Prostate gland (tissue), 2 donors: ENCODE measurements around the gene CLDN7. TPM values are rescaled to one million over a fixed set of nuclear protein-coding genes. Genes with fewer than 3 reads are reported as not detected.

Experiments used
- DNase-seq: peaks from one replicate; pipeline ENCODE4 v3.0.0-alpha.2; 2019; ENCODE audit warnings: low spot score
- H3K27ac ChIP-seq, 2 donors: fragments of 200-600 bp; sonication (generic); 2 replicates each; pipeline ENCODE4 v1.5.1; 2017 to 2019
- H3K27me3 ChIP-seq: fragments of 200-600 bp; sonication (generic); replicated peaks from 2 replicates; pipeline ENCODE4 v1.5.1; 2019; ENCODE audit not compliant: insufficient read depth
- H3K36me3 ChIP-seq, 2 donors: fragments of 200-600 bp; sonication (generic); 1 replicate in 1 of 2; 2 replicates in 1 of 2; pipeline versions ENCODE4 v1.5.1 to v1.8.1; 2017 to 2019
- H3K4me1 ChIP-seq: fragments of 200-600 bp; sonication (generic); replicated peaks from 2 replicates; pipeline ENCODE4 v1.5.1; 2019
- H3K4me3 ChIP-seq, 2 donors: fragments of 200-600 bp; sonication (generic); 2 replicates each; pipeline ENCODE4 v1.5.1; 2017 to 2019
- H3K9me3 ChIP-seq: fragments of 200-600 bp; sonication (generic); 2 replicates; pipeline ENCODE4 v1.5.1; 2017
- POLR2A ChIP-seq: fragments of 450-650 bp; IDR thresholded peaks from one replicate; pipeline ENCODE4 v1.6.1; 2016; ENCODE audit warnings: antibody characterized with exemption, mild to moderate bottlenecking
- POLR2AphosphoS5 ChIP-seq: sonication (generic); formaldehyde crosslinking; IDR thresholded peaks from one replicate; pipeline ENCODE4 v1.6.1; 2017; ENCODE audit warnings: antibody characterized with exemption
- WGBS: methylation state at CpG from one replicate; pipeline ENCODE4 v1.1.5; 2018; 5-methylcytosine and 5-hydroxymethylcytosine counted together
- intact Hi-C: fragments of 100-400 bp; cut with DNase I; formaldehyde crosslinking; loops from one replicate; pipeline ENCODE4 v1.14.2; 2022
- total RNA-seq, 2 donors: library from RNA; depleted of rRNA; stranded (reverse); fragments of >200 nt; gene quantifications; one replicate each; pipeline ENCODE4 v1.1.0, GENCODE V29; 2016
- TF ChIP-seq, protein P1 (sequence below), 4 experiments: fragments of 200-600 bp in 2 of 4; fragments of 450-650 bp in 2 of 4; sonication (generic) in 2 of 4; IDR thresholded peaks; 1 replicate in 3 of 4; 2 replicates in 1 of 4; pipeline ENCODE4 v1.5.1; 2016 to 2019; ENCODE audit warnings: antibody characterized with exemption in 4 of 4, mild to moderate bottlenecking in 2 of 4, moderate library complexity in 2 of 4

CLDN7 gene
- total RNA-seq, 2 donors from 2014 or later, result 42.0 to 45.8 TPM

DNA sequence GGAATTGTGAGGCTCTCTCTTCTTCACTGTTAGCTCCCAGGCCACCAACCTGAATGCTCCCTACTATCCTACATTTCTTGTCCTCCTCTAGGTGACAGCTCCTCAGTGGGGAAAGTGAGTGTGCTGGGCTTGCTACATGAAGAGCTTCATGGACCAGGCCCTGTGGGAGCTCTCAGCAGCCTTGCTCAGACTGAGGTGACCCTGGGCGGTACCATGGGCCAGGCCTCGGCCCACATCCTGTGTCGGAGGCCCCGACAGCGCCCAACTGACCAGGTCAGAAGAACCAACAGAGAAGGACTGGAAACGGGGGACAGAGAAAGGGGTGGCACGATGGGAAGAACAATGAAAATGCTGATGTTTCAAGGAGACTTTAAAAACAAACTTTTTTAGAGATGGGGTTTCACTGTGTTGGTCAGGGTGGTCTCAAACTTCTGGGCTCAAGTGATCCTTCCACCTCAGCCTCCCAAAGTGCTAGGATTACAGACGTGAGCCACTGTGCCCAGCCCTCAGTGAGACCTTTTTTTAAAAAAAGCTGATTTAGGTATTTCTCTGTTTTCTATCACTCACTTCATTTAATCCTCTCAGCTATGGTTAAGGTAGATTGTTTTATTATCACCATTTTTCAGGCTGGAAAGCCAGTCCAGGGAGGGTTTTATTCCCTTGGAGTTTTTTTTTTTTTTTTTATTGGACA, 5.4 kb downstream of the CLDN7 start:
- Histone ChIP-seq H3K4me1 (peaks cover 8% of the 10 kb centered on the region), H3K36me3 (no peaks in the 10 kb centered on the region), H3K27ac (no peak overlapping the region), H3K9me3 (no peaks in the 10 kb centered on the region), H3K4me3 (no peak overlapping the region), H3K27me3 (no peaks in the 10 kb centered on the region)
- intact Hi-C loops, result no loop called here
- WGBS, result 89% methylated on average over 8 of the region's 8 CpGs
- no peak for DNase-seq
- TF ChIP-seq, protein P1, sequence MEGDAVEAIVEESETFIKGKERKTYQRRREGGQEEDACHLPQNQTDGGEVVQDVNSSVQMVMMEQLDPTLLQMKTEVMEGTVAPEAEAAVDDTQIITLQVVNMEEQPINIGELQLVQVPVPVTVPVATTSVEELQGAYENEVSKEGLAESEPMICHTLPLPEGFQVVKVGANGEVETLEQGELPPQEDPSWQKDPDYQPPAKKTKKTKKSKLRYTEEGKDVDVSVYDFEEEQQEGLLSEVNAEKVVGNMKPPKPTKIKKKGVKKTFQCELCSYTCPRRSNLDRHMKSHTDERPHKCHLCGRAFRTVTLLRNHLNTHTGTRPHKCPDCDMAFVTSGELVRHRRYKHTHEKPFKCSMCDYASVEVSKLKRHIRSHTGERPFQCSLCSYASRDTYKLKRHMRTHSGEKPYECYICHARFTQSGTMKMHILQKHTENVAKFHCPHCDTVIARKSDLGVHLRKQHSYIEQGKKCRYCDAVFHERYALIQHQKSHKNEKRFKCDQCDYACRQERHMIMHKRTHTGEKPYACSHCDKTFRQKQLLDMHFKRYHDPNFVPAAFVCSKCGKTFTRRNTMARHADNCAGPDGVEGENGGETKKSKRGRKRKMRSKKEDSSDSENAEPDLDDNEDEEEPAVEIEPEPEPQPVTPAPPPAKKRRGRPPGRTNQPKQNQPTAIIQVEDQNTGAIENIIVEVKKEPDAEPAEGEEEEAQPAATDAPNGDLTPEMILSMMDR (IDR thresholded peaks at IDR 0.05), result no peak
- no peak for TF ChIP-seq POLR2A
- no peak for TF ChIP-seq POLR2AphosphoS5

DNA sequence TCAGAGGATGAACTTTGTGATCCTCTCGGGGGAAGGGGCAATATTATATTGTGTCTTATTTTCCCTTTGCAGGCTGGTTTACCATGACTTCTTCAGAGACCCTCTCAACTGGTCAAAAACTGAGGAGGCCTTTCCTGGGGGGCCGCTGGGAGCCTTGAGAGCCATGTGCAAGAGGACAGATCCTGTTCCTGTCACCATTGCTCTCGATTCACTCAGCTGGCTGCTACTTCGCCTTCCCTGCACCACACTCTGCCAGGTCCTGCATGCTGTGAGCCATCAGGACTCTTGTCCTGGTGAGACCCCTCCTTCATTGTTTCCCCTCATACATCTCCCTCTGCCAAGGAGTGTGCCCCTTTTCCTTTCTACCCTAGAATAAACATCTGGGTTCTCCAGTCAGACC, 7.8 kb downstream of the CLDN7 start:
- Histone ChIP-seq H3K9me3 (no peaks in the 10 kb centered on the region), H3K27ac (peak overlapping the region in 1 of 2 donors; percentile 63), H3K27me3 (no peaks in the 10 kb centered on the region), H3K4me3 (no peak overlapping the region), H3K36me3 (no peaks in the 10 kb centered on the region), H3K4me1 (peaks cover 12% of the 10 kb centered on the region)
- 89% methylated on average over 4 of the region's 4 CpGs for WGBS
- intact Hi-C loops, result no loop called here
- DNase-seq, result no peak
- TF ChIP-seq POLR2A, result no peak
- TF ChIP-seq, protein P1 (IDR thresholded peaks at IDR 0.05), result no peak
- TF ChIP-seq POLR2AphosphoS5, result no peak

DNA sequence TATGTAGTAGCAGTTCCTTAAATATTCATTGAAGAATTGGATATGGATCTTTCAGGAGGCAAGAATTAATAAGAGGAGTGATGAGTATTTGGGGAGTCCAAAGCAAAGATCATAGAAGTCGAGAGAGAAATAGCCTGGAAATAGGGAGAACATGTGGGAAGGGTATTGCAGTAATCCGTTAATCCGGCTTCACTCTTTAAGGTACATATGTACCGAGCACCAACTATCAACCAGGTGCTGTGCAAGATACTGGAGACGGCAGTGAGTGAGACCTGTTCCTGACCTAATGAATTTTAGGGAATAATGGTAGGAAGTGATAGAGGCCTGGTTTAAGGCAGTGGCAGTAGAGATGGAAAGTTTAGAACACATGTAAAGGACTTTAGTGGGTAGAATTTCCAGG, 9.2 kb downstream of the CLDN7 start:
- Histone ChIP-seq H3K4me3 (peak overlapping the region; percentile 98), H3K36me3 (no peaks in the 10 kb centered on the region), H3K27ac (peak overlapping the region; percentile 100), H3K4me1 (peaks cover 13% of the 10 kb centered on the region), H3K9me3 (no peaks in the 10 kb centered on the region), H3K27me3 (no peaks in the 10 kb centered on the region)
- intact Hi-C loops, result loop anchor here (2.0 kb wide), 1 partner anchor 28 kb away; the partner anchor contains the start of gene SLC2A4
- DNase-seq, result no peak
- TF ChIP-seq, protein P1 (IDR thresholded peaks at IDR 0.05), result no peak
- TF ChIP-seq POLR2AphosphoS5 (no peak), POLR2A (no peak)
- WGBS, result 68% methylated on average over 5 of the region's 5 CpGs

DNA sequence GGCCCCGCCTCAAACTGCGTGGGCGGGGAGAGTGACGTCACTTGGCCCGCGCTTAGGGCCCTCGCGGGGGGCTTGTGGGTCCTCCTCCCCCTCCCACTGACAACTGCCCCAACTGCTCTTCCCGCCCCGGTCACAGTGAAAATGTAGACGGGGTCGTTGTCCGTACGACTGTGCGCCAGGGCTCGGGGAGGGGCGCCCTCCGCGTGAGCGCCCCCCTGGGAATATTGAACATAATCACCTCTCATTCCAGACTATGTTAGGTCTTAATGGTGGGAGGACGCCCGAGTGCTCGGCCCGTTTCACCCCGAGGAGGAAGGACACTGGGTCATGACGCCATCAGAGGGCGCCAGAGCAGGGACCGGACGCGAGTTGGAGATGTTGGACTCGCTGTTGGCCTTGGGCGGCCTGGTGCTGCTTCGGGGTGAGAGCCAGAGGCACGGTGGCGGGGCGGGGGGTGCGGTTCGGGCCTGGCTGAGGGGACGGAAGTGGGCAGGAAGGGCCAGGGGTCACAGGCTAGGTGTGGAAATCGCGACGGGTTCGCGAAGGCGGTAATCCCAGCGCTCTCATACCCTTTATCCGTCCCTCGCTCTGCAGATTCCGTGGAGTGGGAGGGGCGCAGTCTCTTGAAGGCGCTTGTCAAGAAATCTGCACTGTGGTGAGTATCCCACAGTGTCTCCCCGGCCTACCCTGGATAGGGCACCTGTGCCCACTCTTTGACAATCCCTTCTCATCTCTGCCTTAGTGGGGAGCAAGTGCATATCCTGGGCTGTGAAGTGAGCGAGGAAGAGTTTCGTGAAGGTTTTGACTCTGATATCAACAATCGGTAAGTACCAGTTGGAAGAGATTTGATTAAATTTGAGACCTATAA, 9.9 kb downstream of the CLDN7 start, which contains the start of gene ELP5:
Gene ELP5, plus strand, starts transcription at position 40 of the 868 bp plus-strand sequence. Its CDS starts 336 bp downstream, at position 376.
- no peaks in the 10 kb centered on the region for H3K36me3 ChIP-seq

More for the DNA sequence above, 9.9 kb downstream of the CLDN7 start, which contains the start of gene ELP5:
- peak within 1 kb of the TSS; percentile 98 for H3K4me3 ChIP-seq
- no peaks in the 10 kb centered on the region for H3K9me3 ChIP-seq
- peaks cover 13% of the 10 kb centered on the region for H3K4me1 ChIP-seq
- peak within 1 kb of the TSS; percentile 100 for H3K27ac ChIP-seq
- H3K27me3 ChIP-seq, result no peaks in the 10 kb centered on the region
- 3% methylated on average over 35 of the region's 55 CpGs for WGBS
- intact Hi-C loops, result loop anchor here (2.0 kb wide), 1 partner anchor 28 kb away; the partner anchor contains the start of gene SLC2A4
- TF ChIP-seq POLR2AphosphoS5 (peak; percentile 63), POLR2A (peak; percentile 43)
- TF ChIP-seq, protein P1 (IDR thresholded peaks at IDR 0.05), result peak in 3 of 4 experiments; percentile 58 to 62 (median 58)
- peak; percentile 88 for DNase-seq
